NCI-H748 treated with DMSO at 0.1 percent for 48 hours (cell line): ENCODE results near the gene PUM1.

ENCODE experiments used
- DNase-seq: peaks from one replicate; lab custom pipeline; 2025; lab: John Stamatoyannopoulos, UW

Gene PUM1

GRCh38 chr1:30929135-30929889 is 136.2 kb downstream of the PUM1 start:
- no peak for DNase-seq

- DNase-seq, result no peak
Observed at GRCh38 chr1:30928789-30929134, 136.8 kb downstream of the PUM1 start.

- no peak for DNase-seq
Observed at GRCh38 chr1:30928171-30928570, 137.3 kb downstream of the PUM1 start.

- no peak for DNase-seq
Observed at GRCh38 chr1:30927448-30927847, 138.1 kb downstream of the PUM1 start.

- no peak for DNase-seq
Observed at GRCh38 chr1:30923597-30923996, 141.9 kb downstream of the PUM1 start.

- DNase-seq, result no peak
Observed at GRCh38 chr1:30920827-30921226, 144.7 kb downstream of the PUM1 start.

- no peak for DNase-seq
Observed at GRCh38 chr1:30919025-30919881, 146.3 kb downstream of the PUM1 start.

GRCh38 chr1:30916296-30916695 is 149.2 kb downstream of the PUM1 start:
- no peak for DNase-seq

GRCh38 chr1:30915491-30916230 is 149.9 kb downstream of the PUM1 start:
- no peak for DNase-seq

- no peak for DNase-seq
Observed at GRCh38 chr1:30914931-30915330, 150.6 kb downstream of the PUM1 start.

GRCh38 chr1:30914587-30914922 is 151.0 kb downstream of the PUM1 start:
- DNase-seq, result no peak

- no peak for DNase-seq
Observed at GRCh38 chr1:30912913-30913652, 152.4 kb downstream of the PUM1 start.

GRCh38 chr1:30912224-30912623 is 153.3 kb downstream of the PUM1 start:
- no peak for DNase-seq

- peak; percentile 53 for DNase-seq
Observed at GRCh38 chr1:30911059-30911954, 154.2 kb downstream of the PUM1 start.

GRCh38 chr1:30909365-30910068 is 156.0 kb downstream of the PUM1 start:
- no peak for DNase-seq

- no peak for DNase-seq
Observed at GRCh38 chr1:30908696-30909364, 156.7 kb downstream of the PUM1 start, which contains the start of gene SDC3. Gene SDC3, minus strand, starts transcription at chr1:30908758. Its CDS starts 172 bp downstream, at chr1:30908586.

- DNase-seq, result no peak
Observed at GRCh38 chr1:30908316-30908695, 157.2 kb downstream of the PUM1 start.

GRCh38 chr1:30907481-30908315 is 157.8 kb downstream of the PUM1 start:
- no peak for DNase-seq
